GM19193 (cell line): ENCODE measurements around the gene KIF1A.

ENCODE experiments used
- POLR2A ChIP-seq: IDR thresholded peaks from 4 replicates; pipeline ENCODE4 v1.6.1; 2011; ENCODE audit not compliant: insufficient read depth, insufficient read length; ENCODE audit errors: extremely low read depth

Gene KIF1A

DNA sequence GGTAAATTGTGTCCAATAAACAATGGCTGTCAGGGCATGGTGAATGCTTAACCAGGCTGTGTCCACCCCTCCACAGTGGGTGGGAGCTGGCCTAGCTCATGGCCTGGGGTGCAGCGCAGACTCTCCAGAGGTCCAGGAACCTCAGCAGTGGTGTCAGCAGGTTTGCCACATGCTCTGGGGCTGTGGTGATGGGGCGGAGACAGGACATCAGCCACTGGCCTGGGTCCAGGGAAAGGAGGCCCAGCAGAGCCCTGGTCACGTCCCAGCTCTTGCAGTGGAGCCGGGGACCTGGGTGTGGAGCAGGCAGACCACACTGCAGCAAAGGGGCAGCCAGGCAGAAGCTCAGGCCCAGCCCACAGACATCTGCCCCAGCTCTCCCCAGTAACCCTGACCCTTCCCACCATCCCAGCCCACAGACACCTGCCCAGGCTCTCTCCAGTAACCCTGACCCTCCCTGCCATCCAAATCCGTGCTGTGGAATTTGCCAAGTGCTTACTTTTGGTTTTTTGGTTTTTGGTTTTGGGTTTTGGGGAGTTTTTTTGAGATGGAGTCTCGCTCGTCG, 13.8 kb upstream of the KIF1A start:
- no peak for TF ChIP-seq POLR2A

DNA sequence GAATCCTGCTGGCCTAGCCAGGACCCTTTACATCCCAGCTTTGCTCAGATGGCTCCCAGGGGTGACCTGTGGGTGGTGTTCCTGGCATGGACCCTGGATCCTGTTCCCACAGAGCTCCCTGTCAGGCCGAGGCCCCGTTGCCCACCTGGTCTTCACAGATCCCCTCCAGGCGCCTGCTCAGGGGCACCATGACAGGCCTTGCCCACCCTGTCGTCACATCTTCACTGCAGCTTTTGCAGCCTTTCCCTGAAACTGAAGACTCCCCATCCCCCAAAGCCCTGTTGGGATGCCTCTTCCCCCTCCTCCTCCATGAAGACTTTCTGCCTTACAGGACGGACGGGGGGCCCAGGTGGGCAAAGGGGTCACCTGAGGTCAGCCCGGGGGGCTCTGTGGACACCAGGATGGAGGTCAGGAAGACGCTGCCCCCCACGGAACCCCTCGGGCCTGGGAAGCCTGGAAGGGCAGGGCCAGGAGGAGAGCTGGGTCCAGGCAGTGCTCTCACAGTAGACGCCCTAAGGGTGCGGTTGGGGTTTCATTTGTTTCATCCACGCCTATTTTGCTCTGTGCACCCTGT, 13.0 kb upstream of the KIF1A start:
- TF ChIP-seq POLR2A = no peak

DNA sequence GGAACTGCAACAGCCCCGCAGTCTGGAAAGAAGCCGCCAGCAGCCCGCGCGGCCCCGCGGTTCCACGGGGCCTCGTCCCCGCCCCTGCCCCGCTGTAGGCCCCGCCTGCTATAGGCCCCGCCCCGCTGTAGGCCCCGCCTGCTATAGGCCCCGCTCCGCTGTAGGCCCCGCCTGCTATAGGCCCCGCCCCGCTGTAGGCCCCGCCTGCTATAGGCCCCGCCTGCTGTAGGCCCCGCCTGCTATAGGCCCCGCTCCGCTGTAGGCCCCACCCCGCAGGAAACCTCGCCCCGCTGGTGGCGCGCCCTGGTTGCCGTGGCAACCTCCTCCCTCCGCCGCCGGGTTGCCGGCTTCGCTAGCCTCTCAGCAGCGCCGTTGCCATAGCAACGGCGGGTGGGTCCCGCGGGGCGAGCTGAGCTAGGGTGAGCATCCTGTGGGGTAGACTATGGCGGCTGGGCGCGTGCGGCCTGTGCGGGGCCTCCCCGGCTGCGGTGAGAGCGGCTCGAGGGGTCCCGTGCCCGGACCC, 12.2 kb upstream of the KIF1A start:
- TF ChIP-seq POLR2A = no peak

DNA sequence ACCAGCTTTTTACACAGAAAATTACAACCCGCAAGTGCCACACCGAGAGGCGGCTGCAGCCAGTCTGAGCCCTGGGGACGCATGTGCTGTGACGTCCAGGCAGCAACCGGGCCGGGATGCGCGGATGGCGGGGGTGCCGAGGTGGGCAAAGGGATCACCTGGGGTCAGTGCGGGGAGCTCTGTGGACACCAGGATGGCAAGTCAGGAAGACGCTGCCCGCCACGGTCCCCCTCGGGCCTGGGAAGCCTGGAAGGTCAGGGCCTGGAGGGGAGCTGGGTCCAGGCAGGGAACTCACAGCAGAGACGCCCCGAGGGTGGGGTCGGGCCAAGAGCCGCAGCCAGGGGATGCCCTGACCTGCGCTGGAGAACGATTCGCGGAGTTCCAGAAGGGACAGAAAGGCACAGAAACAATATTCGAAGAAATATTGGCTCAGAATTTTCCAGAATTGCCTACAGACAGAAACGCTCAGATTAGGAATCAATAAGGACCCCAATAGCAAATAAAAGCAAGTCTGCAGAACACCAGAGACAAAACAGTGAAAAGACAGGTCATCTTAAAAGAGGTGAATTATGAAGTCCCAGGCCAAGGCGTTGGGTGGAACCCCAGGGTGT, 11.7 kb upstream of the KIF1A start:
- no peak for TF ChIP-seq POLR2A

DNA sequence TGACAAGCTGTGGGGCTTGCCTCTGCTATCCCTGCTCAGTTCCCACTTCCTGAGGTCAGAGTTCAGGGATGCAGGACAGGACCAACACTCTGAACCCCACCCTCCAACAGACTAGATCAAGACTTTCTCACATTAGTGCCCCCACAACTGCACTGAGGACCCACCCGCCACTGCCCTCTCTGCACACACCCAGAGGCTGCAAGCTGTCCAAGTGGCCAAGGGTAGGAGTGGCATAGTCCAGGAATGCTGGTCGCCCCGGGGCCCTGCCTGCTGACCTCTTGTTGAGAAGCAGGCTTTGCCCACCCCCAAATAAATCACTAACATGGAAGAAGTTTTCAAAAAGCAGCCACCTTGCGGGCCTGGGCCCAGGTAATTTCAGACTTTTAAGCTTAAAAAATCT, 5.5 kb upstream of the KIF1A start:
- TF ChIP-seq POLR2A = no peak

DNA sequence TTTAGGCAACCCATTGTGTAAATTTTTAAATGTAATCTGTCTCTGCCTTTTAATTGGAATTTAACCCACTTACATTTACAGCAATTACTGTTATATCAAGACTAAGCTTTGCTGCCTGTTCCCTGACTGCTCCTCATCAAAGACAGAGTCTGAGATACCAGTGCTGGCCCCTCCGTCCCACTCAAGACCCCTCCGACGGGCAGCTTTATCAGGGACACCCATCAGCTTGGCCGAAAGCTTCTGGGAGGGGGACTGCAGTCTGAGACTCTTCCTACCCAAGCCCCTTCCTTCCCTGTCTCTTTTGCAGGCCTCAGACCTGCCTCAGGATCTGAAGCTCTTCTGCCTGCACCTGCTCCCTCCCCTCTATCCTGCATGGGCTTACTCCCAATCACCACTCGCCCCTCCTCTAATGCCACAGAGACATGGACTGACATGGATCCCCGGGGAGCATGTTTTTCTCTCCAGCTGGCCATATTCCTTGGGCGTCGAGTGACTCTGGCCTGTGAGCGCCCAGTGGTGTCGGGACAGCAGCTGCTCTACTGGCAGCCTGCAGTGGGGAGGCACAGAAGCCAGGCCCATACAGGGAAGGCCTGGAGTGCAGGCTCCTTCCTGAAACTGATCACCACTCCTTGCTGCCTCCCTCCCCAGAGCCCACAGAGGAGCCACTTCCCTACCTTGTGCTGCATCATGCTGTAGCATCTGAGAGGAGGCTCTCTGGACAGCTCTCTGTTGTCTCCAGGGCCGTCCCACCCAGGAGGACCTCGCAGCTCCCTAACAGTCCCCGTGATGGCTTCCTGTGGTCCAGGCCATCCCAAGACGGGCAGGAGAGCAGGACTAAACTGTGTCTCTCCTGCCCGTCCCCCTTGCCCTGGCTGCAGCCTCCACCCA, 3.7 kb upstream of the KIF1A start:
- TF ChIP-seq POLR2A = no peak

DNA sequence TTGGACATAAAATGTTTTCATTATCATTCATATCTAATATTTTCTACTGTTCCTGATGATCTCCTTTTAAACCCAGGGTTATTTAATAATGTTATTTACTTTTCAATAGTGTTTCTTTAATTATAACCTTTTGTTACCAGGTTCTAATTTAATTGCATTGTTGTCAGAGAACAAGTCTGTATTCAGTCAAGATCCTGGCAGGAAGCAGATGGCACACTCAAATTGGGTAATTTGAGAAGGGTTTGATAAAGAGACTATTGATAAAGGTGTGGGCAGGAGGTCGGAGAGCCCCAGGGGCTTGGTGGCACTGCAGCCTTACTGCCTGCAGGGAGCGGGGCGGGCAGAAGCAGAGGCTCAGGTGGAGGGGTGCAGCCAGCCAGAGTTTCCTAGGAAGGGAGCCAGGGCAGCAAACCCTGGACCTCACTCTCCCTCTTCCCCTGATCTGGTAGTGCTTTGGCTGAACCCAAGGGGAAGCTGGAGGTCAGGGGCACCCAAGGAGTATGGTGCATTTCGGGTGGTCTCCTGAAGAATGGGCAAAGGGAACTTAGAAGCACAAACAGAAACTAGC, 2.3 kb upstream of the KIF1A start:
- TF ChIP-seq POLR2A = no peak

DNA sequence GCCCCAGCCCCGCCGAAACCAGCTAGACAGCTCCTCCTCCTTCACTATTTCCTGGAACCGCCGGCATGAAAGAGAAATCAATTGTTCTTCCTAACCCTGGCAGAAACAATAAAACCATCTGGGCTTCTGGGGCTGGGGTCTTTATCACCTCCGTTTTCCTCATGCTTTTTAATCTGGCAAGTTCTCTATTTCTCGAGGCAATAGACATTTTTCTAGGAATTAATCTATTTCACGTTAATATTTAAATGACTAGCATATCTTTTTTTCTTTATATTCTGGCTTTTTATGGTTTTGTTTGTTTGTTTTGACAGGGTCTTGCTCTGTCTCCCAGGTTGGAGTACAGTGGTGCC, 1.4 kb upstream of the KIF1A start:
- TF ChIP-seq POLR2A = no peak

DNA sequence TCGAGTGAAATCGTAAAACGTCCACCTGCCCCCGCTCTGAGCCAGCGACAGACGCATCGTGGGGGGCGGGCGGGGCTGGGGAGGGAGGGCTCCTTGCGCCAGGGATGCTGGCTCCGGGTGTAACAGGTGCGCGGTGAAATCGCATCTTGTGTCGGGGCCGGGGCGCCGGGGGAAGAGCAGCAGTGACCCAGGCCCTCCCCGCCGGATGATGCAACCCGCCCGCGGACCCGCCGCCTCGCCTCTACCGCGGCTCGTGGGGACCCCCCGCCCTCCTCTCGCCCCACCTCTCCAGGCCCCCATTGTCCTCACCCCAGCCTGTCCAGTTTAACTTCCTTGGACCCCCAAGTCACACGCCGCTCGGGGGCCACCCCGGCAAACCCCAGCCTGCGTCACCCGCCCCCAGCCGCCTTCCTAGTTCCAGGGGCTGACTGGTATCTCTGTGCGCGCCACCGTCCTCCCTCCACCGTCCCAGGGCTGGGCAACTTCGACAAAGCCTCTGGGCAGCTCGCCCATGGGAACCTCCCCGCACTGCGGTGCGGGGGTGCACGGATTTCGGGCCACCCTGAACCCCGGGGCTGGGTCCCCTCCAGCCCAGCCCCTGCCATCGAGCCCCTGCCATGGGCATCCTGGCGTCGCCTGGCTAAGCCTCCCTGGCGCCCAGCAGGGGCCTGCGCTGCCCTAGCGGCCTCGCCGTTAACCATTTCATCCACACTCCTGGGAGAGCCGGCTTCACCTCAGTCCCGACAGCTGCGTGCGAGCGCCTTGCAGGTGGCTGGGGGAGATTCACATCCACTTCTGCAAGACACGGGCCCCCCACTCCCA, 799 bp upstream of the KIF1A start:
- no peak for TF ChIP-seq POLR2A

DNA sequence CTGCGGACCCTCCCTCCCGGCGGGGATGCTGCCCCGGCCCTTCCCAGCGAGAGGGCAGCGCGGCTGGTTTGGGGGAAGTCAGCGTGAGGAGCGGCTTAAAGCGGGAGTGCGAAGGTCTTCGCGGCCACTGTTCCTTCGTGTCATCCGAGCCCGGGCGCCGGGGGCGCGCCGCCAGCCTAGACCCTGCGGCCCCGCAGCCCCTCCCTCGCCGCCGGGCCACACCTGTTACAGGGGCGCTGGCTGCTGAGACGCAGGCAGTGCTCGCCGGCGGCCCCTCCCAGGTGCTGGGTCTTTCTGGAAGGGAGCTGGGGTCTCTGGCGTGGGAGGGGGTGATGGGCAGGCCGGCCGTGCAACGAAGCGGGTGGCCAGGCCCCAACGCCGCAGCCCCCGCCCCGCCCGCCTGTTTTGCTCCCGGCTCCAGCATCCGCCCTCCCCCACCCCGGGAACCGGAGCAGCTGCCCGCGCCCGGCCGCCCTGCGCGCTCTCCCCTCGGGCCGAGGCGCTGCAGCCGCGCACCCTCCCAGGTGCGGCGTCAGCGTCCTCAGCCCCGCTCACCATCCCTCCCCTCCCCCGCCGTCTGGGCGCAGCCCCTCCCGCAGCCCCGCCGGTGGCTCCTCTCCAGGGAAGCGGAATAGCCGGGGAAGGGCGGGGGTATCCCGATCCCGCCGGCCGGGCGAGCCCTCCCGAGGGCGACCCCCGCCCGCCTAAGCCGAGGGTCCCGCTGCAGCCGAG, 727 bp downstream of the KIF1A start:
- no peak for TF ChIP-seq POLR2A

DNA sequence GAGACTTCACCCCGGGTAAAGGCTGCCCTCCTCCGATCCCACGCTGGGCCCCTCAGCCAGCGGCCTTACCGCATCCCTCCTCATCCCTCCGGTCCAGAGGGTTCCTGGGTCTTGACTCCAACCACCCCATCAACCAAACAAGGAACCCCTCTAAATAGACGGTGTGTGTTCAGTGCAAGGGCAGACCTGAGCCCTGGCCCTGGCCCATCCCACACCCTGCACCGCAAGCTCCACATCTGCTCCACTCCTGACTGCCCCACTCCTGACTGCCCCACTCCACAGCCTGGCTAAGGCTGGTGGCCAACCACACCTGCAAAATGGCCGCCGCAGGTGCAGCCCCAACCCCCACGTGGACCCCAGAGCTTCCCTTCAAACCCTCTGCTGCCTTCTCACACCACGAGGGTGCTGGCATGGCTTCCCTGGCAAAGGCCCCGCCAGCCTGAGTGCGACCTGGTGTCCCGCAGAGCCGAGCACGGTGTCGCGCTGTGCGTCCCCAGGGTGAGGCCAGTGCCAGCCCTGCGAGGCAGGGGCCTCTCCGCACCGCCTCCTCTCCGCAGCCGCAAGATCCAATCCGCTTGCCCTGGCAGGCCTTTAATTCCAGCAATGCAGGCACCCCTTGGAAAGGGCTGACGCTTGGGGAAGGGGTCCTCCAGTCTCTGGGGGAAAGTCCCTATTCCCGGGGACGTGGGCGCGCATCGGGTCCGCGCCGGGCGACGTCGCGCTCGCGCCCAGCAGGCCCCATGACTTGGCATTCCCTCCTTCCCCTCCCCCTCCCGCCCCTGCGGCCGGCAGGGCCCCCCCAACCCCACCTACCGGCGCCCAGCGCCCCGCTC, 1.5 kb downstream of the KIF1A start:
- TF ChIP-seq POLR2A = no peak

DNA sequence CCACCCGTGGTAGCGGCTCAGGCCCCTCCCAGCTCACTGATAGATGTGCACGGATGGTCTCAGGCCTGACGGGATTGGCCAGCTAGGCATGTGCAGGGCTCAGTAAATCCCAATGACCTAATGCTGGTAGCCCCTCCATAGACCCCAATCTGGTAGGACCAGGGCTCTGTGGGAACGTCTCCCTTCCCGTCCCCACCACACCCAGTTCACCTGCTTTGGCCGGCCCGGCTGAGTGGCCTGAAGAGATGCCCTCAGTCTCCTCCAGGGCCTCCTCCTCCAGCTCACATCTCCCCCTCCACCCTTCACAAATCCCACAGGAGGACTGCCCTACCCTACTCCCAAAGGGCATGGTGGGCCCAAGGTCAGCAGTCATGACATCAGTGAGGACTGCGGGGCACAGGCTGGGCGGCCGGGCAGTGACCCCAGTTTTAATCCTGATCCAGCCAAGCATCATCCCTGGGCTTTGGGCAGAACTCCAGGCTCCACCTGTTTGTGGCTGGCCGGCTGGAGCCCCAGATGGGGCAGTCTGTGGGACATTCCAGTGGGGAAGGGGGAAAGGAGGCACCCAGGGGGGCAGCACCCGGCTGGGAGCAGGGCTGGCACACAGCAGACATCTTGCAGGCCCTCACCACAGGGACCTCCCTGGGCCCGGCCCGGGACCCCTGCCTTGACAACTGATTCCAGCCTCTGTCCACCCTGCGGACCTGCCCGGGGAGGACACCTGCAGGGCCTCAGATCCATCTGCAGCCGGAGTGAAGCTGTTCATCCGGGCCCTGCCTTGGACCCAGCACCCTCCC, 2.3 kb downstream of the KIF1A start:
- TF ChIP-seq POLR2A = no peak

DNA sequence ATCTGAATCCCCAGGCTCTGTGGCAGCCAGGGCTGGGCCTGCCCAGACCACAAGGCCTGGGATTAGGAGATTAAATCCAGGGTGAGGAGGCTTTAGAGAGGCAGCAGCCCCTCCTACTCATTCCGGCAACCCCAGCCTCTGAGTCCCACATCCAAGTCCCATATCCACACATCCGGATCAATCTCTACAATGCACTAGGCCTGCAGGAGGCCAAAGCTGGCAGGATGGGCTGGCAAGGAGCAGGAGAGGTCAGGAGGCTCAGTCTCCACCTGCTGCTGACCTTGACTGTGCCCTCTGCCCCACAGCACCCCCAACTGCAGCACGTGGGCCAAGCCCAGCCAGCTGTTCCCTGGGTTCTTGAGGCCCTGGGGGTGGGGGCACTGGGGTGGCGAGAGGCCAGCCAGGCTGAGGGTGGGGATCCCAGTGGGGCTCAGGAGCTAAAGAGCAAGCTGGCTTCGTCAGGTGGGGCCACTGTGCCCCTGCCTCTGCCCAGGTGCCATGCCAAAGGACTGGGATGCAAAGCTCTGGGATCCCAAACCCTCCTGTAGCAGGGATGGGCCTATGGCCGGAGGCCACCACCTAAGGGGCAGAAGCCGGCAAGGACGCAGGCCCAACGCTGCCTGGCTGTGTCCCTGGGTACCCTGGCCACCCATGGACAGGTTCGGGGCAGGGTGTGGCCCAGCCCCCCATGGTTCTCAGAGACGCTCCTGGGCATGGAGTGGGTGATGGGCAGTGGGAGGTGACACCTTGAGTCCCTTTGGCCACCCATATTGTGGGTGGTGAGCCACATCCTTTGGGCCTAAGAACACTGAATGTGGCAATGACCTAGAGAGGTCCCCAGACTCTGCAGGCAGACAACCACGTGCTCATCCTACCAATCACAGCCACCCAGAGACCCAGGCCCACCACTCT, 3.2 kb downstream of the KIF1A start:
- TF ChIP-seq POLR2A = no peak
